Tibial nerve (tissue), 4 donors: Measurements from ENCODE around the gene SLAMF1.

Experiments used
- CTCF ChIP-seq, 5 experiments: fragments of 200-600 bp in 3 of 5; fragments of 450-650 bp in 2 of 5; sonication (generic) in 3 of 5; IDR thresholded peaks; one replicate each; pipeline ENCODE4 v1.5.1; 2016 to 2019; ENCODE audit warnings: antibody characterized with exemption in 5 of 5, mild to moderate bottlenecking in 3 of 5, moderate library complexity in 2 of 5
- EP300 ChIP-seq, 2 donors: sonication (generic); formaldehyde crosslinking; IDR thresholded peaks; one replicate each; pipeline ENCODE4 v1.6.1; 2017; ENCODE audit warnings: antibody characterized with exemption in 2 of 2, mild to moderate bottlenecking in 1 of 2
- POLR2A ChIP-seq, 2 donors: fragments of 450-650 bp; IDR thresholded peaks; one replicate each; pipeline ENCODE4 v1.6.1; 2017; ENCODE audit warnings: antibody characterized with exemption in 2 of 2, mild to moderate bottlenecking in 2 of 2, moderate library complexity in 2 of 2

DNA sequence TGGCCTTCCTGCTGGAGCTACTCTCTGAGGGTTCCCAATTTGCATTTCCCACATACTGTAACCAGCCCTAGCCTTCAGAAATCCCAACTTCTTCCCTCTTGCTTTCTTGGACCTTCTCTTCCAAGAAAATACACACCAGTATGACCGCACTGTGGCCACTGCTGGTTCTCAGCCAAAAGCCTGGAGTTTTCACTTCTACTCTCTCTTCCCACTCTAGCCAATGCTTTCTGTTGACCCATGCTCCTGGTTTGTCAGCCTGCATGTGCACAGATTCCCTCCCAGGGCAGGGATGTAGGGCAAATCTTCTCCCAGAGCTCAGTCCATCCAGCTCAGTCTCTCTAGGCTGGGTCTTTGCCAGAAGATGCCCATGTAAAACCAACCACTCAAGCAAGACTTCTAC is 664 bp downstream of the SLAMF1 start:
- TF ChIP-seq CTCF (IDR thresholded peaks at IDR 0.05), result no peak
- TF ChIP-seq EP300 (IDR thresholded peaks at IDR 0.05), result no peak
- no peak for TF ChIP-seq POLR2A (IDR thresholded peaks at IDR 0.05)
